ENCODE measurements around the gene CFAP410. TPM values are rescaled to one million over a fixed set of nuclear protein-coding genes. Genes with fewer than 3 reads are reported as not detected.

The CFAP410 gene
- 10 to 100 TPM; 16.4 to 21.8 TPM for total RNA-seq
- long read RNA-seq, partial matches to known transcripts = 2 of 6 reads
- long read RNA-seq, other reads (novel, unspliced or antisense) = 4 of 6 reads

DNA sequence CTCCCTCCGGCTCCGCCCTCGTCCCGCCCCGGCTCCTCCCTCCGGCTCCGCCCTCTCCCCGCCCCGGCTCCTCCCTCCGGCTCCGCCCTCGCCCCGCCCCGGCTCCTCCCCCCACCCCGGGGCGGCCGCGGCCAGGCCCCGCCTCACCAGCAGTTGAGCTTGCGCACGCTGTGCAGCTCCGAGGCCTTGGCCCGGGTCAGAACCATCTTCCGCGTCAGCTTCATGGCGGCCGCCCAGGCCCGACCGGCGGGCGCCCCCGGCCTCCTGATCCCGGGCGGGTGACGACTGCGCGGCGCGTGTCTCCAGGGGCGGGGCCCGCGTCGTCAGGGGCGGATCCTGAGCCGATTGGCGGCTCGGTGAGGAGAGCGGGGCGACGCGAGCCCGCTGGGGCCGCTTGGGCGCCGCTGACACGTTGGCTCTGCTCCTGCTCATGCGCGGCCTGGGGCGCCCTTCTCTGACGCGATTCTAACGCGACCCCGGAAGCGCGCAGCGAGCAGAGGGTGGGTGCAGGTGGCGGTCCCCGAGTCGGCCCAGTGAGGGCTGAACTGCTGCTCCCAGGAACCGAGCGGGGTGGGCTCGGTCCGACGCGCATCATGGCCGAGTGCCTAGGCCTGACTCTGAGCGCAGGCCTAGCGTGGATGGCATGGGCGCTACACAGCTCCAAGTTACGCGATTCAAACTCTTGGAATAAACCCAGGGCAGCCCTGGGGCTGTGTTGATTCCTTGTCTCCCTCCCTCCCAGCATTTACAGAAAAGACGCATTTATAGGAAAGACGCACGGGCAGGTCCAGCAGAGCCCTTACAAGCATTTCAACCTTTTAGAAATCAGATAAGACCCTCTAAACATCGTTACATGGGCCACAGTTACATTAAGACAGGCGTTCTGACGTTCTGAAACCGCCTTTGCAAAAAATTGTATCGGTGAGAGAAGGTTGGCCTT is at the start of gene CFAP410:
CFAP410 (minus strand) TSS at position 420 of the 940 bp plus-strand sequence; CDS start at position 224, 196 bp downstream.
- intact Hi-C loops (cut with DNase I) = no loop called here
- peak; percentile 95 for DNase-seq
- peak; percentile 94 to 95 for ATAC-seq

- DNase-seq = no peak
- intact Hi-C loops (cut with DNase I) = no loop called here
- no peak for ATAC-seq
Observed at GRCh38 chr21:44384968-44385367, 45.8 kb upstream of the CFAP410 start.

GRCh38 chr21:44383216-44383615 is 44.0 kb upstream of the CFAP410 start:
- DNase-seq (no peak), ATAC-seq (no peak)
- intact Hi-C loops (cut with DNase I) = no loop called here

- ATAC-seq (no peak), DNase-seq (no peak)
- intact Hi-C loops (cut with DNase I) = no loop called here
Observed at GRCh38 chr21:44382536-44382935, 43.3 kb upstream of the CFAP410 start.

GRCh38 chr21:44381874-44382273 is 42.7 kb upstream of the CFAP410 start:
- ATAC-seq = no peak
- DNase-seq = no peak
- intact Hi-C loops (cut with DNase I) = no loop called here

- no peak for DNase-seq
- ATAC-seq = no peak
- intact Hi-C loops (cut with DNase I) = no loop called here
Observed at GRCh38 chr21:44380876-44381275, 41.7 kb upstream of the CFAP410 start.

DNA sequence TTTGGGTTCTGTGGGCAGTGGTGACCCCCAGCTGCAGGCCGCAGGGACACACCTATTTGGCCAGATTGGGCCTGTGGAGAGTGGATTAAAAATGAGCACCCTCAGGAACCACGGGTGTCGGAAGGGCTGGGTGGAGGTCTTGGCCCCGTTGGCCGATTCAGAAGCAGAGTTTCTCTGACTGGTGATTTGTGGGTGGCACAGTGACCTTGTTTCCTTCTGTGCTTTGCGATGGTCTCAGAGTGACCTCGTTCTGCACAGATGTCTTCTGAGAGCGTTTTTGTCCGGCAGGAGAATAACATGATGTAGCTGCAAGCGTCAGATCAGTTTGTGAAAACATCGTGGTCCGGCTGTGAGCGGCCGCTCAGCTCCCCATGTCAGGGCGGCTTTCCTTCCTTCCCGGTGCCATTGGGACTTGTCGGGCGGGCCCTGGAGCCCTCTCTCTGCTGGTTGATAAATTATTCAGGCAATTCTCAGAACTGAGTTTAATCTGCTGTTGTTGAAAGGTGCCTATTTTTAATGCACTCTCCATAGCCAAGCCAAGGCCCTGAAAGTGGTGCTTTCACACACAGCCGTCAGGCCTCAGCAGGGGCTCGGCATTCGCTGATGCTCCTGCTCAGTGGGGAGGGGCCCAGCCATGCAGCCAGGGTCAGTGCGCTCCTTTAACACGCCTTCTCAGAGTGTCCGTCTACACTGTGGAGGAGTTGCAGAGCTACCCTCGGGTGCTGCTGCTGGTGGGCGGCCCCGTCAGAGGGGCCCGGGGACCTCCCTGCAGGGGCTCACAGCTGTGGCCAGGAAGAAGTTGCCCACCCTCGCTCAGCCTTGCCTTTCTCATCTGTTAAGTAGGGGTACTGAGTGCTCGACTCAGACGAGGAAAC is 41.0 kb upstream of the CFAP410 start:
- ATAC-seq (no peak), DNase-seq (no peak)
- intact Hi-C loops (cut with DNase I) = no loop called here

- intact Hi-C loops (cut with DNase I) = no loop called here
- ATAC-seq = no peak
- no peak for DNase-seq
Observed at GRCh38 chr21:44379515-44379848, 40.3 kb upstream of the CFAP410 start.

DNA sequence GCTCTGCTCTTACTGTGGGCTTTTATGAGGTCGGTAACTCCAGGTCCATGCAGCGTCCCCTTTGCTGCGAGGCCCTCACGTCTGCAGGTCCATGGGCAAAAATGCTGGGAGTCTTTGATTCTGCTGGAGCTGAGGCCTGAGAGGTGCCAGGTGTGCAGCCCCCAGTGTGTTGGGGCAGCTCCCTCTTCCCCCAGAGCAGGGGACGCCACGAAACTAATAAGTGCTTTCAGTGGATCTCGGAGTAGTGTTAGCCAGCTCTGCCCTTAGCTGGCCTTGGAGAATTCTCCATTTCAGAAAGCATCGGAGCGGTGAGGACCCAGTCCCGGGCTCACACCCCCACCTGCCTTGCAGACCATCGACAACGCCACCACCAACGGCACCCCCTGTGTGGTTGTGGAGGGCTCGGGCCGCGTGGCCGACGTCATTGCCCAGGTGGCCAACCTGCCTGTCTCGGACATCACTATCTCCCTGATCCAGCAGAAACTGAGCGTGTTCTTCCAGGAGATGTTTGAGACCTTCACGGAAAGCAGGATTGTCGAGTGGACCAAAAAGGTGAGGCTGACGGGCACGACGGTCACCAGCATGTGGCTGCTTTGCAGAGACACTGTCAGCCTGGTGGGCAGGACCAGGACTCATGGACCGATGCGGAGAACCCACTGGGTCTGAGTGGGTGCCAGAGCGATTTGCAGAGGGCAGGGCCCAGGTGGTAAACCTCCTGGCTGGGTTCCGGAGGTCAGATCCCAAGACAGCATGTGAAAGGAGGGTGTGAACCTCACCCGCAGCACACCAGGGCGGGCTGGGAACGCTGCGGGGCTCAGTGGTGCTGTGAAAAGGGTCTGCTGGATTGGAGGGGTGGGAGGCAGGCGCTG is 39.7 kb upstream of the CFAP410 start:
- intact Hi-C loops (cut with DNase I) = no loop called here
- DNase-seq = no peak
- no peak for ATAC-seq

GRCh38 chr21:44377922-44378645 is 38.9 kb upstream of the CFAP410 start:
- DNase-seq (no peak), ATAC-seq (no peak)
- intact Hi-C loops (cut with DNase I) = no loop called here

GRCh38 chr21:44377201-44377921 is 38.2 kb upstream of the CFAP410 start:
- ATAC-seq (no peak), DNase-seq (no peak)
- intact Hi-C loops (cut with DNase I) = no loop called here

DNA sequence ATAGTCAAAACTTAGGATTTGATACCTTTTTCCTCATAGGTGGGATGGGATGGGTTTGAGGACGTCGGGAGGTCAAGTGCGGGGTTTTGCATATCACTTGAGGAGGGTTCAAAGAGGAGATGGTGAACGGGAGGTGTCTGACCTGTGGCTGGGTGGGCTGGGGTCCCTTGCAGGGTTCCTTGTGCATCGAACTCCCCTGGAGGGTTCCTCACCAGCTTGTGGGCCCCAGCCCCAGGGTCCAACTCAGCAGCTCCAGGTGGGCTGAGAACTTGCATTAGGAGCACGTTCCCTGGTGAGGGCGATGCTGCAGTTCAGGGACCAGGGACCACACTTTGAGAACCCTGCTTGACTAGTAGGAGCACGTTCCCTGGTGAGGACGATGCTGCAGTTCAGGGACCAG is 37.4 kb upstream of the CFAP410 start:
- DNase-seq = no peak
- ATAC-seq = no peak
- intact Hi-C loops (cut with DNase I) = no loop called here

GRCh38 chr21:44375761-44376241 is 36.6 kb upstream of the CFAP410 start:
- intact Hi-C loops (cut with DNase I) = no loop called here

DNA sequence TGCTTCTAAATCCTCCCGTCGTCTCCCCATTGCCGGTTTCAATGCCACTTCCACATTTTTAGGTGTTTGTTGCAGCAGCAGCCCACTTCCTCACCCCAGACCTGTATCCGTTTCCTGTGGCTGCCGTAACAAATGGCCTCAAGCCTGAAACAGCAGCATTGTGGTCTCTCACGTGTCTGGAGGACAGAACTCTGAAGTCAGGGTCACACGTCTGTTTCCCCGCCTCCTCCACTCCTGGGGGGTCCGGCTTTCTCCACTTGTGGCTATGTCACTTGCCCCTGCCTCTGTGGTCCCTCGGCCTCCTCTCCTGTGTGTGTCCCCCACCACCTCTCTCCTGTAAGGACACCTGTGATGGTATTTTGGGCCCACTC is 36.1 kb upstream of the CFAP410 start:
- DNase-seq (no peak), ATAC-seq (peak; percentile 42 to 44)
- intact Hi-C loops (cut with DNase I) = no loop called here

More at GRCh38 chr21:44375761-44376241, 36.6 kb upstream of the CFAP410 start:
- ATAC-seq (no peak), DNase-seq (no peak)

DNA sequence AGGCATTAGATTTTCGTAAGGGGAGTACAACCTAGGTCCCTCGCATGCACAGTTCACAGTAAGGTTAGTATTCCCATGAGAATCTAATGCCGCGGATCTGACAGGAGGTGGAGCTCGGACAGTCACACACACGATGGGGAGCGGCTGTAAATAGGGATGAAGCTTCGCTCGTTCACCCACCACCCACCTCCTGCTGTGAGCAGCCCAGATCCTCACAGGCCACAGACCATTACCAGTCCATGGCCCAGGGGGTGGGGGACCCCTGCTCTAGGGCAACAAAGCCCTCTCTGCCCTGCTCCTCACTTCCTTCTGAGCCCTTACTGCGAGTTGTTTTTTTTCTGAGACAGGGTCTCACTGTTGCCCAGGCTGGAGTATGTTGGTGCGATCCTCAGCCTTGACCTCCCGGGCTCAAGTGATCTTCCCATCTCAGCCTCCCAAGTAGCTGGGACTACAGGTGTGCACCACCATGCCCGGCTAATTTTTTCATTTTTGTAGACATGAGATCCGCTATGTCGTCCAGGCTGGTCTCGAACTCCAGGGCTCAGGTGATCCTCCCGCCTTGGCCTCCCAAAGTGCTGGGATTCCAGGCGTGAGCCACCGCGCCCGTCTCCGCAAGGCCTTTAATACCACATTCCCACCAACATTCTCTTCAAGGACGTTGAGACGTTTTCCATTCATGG is 35.6 kb upstream of the CFAP410 start:
- DNase-seq (no peak), ATAC-seq (no peak)
- intact Hi-C loops (cut with DNase I) = no loop called here

DNA sequence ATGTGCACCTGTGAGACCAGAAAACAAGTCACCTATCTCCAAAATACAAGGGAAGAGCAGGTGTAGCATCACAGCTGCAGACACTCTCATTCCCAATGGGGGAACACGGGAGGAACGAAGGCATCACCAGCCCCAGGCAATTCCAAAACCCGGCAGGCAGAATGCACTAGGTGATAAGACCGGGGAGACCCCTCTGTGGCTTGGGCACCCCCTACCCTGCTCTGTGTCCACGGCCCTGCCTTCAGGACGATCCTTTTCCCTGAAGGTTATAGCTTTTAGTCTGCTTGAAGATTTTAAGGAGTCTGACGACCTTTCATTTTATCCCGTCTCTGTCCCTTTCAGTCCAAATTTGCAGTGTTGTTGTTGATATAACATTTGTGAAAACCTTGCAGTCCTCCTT is 33.4 kb upstream of the CFAP410 start:
- intact Hi-C loops (cut with DNase I) = no loop called here
- DNase-seq (no peak), ATAC-seq (no peak)

- no peak for ATAC-seq
- intact Hi-C loops (cut with DNase I) = no loop called here
- DNase-seq = no peak
Observed at GRCh38 chr21:44371596-44371995, 32.4 kb upstream of the CFAP410 start.

Data from left cardiac atrium (tissue), 4 donors.